NB4 (cell line): ENCODE data around the gene SASH1.

Source experiments
- DNase-seq: peaks from one replicate; pipeline ENCODE4 v3.0.0; 2010; ENCODE audit warnings: low read depth
- H3K4me3 ChIP-seq: one replicate; pipeline ENCODE4 v1.5.1; 2011; ENCODE audit warnings: mild to moderate bottlenecking, low read depth, low read length, moderate library complexity
- CTCF ChIP-seq: IDR thresholded peaks from one replicate; pipeline ENCODE4 v1.5.1; 2012; ENCODE audit warnings: low read depth, low read length
- MYC ChIP-seq: IDR thresholded peaks from 2 replicates; pipeline ENCODE4 v1.6.1; 2011; ENCODE audit warnings: low read depth, low read length
- POLR2A ChIP-seq: IDR thresholded peaks from 2 replicates; pipeline ENCODE4 v1.6.1; 2011; ENCODE audit warnings: mild to moderate bottlenecking; ENCODE audit not compliant: insufficient read length; ENCODE audit errors: extremely low read depth
- TF ChIP-seq, protein P1 (sequence below): IDR thresholded peaks from 2 replicates; pipeline ENCODE4 v1.6.1; 2011; ENCODE audit warnings: low read depth, low read length

SASH1 gene

DNA sequence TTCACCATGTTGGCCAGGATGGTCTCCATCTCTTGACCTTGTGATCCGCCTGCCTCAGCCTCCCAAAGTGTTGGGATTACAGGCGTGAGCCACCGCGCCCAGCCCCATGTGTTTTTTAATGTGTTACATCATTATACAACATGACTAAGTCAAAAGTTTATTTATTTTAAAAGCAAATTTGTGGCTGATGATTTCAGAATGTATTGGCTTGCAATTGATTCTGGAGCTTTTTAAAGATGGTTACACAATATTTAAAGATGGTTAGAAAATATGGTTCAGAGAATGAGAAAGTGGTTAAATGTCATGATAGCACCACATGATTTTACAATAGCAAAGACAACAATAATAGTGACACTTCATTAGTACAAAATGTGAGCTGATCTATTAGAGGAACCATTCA lies 80.5 kb downstream of the SASH1 start:
- H3K4me3 ChIP-seq, result no peak overlapping the region
- TF ChIP-seq, protein P1, sequence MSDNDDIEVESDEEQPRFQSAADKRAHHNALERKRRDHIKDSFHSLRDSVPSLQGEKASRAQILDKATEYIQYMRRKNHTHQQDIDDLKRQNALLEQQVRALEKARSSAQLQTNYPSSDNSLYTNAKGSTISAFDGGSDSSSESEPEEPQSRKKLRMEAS, result no peak
- TF ChIP-seq MYC, result no peak
- TF ChIP-seq POLR2A, result no peak
- no peak for TF ChIP-seq CTCF
- DNase-seq, result no peak

- DNase-seq, result no peak
- no peak overlapping the region for H3K4me3 ChIP-seq
- no peak for TF ChIP-seq MYC
These were observed 81.1 kb downstream of the SASH1 start for GRCh38 chr6:148423601-148424270.

DNA sequence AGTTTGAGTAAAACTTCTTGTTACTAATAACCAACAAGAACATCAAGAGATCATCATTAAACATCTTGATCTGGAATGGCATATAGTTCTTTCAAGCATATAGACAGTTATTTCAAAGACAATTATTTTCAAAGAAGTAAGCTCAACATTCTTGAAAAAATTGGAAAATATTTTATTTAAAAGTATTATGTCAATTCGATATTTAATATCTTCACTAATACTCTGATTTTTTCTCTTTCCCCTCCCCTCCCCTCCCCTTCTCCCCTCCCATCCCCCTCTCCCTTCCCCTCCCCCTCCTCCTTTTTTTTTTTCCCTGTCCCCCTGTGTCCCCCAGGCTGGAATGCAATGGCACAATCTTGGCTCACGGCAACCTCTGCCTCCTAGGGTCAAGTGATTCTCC lies 82.8 kb downstream of the SASH1 start:
- TF ChIP-seq MYC (no peak), CTCF (no peak), POLR2A (no peak)
- TF ChIP-seq, protein P1, result no peak
- no peak overlapping the region for H3K4me3 ChIP-seq
- DNase-seq, result no peak

- TF ChIP-seq MYC (no peak), CTCF (no peak), POLR2A (no peak)
- TF ChIP-seq, protein P1, result no peak
- no peak for DNase-seq
- no peak overlapping the region for H3K4me3 ChIP-seq
These were observed 83.8 kb downstream of the SASH1 start for GRCh38 chr6:148426317-148426977.

- no peak for TF ChIP-seq POLR2A
- TF ChIP-seq CTCF, result no peak
- TF ChIP-seq, protein P1, result no peak
These were observed 84.7 kb downstream of the SASH1 start for GRCh38 chr6:148427333-148427732.

GRCh38 chr6:148429423-148429822 lies 86.8 kb downstream of the SASH1 start:
- TF ChIP-seq POLR2A (no peak), CTCF (no peak), MYC (no peak)
- TF ChIP-seq, protein P1, result no peak
- DNase-seq, result no peak
- no peak overlapping the region for H3K4me3 ChIP-seq

More at GRCh38 chr6:148427333-148427732, 84.7 kb downstream of the SASH1 start:
- no peak for DNase-seq
- H3K4me3 ChIP-seq, result no peak overlapping the region
